Measurements from ENCODE around the gene PRKCG. TPM values are rescaled to one million over a fixed set of nuclear protein-coding genes. Genes with fewer than 3 reads are reported as not detected.

The PRKCG gene
- total RNA-seq, 1 experiment from 2014 or later, result 2.8 TPM

DNA sequence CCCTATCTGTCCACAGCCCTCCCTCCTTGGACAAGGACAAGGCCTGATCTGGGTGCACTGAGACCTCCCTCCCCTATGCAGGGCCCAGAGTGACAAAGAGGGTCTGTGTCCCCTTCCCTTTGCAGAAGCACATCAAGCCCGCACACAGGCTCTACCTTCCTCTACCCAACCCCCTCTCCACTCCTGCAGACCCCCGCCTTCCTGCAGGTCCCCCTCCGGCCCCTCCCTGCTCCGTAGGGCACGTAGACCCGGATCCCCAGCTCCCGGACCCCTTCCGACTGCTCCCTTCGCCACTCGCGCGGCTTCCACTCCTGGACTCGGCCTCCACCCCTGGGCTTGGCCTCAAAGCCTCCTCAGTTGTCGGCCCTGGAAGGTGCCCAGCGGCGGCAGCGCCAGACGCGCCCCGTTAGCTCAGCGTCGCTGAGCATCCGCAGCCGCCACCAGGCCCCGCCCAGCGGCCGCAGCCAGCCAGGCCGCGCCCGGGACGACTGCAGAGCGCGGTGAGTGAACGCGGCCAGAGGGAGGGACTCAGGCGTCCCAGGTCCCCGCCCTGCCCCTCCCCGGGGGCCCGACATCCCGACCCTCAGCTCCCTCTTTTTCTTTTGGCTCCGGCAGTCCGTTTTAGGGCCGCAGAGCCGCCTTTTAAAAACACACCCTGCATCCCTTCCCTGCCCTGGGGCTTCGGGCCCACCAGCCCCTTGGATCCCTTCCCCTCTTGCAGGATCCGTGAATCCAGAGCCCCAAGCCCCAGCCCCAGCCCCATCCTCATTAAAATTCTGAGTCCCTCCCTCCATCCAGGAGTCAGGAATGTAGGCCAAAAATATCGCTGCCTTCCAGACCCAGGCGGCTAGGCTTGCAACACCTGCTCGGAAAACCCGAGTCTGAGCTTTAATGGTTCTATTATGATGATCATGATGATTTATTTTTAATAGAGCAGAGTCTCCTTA, 15.8 kb upstream of the PRKCG start:
- no peaks in the 10 kb centered on the region for H4K20me1 ChIP-seq (ENCODE audit: insufficient read depth)
- peak; percentile 58 for ATAC-seq
- RAD21 ChIA-PET (ENCODE audit: low non-redundant PET in 1 of 2, low total read pairs in 2 of 2, uncharacterized antibody in 2 of 2, unreplicated experiment in 2 of 2), result interaction anchor here in 1 of 2 experiments (1.0 kb wide), 1 partner anchor 57 kb away, joined by 3 read pairs; no protein-coding TSS in a partner anchor
- TF ChIP-seq POLR2AphosphoS5 (IDR thresholded peaks at IDR 0.05; ENCODE audit: low read depth, low read length), result peak; percentile 71
- no peak for TF ChIP-seq CEBPB (IDR thresholded peaks at IDR 0.05; ENCODE audit: low read depth)
- no peak for TF ChIP-seq JUND (IDR thresholded peaks at IDR 0.05)
- peak; percentile 51 for TF ChIP-seq YY1 (IDR thresholded peaks at IDR 0.05; ENCODE audit: extremely low read depth, insufficient replicate concordance, low read depth, low read length)
- TF ChIP-seq, protein P1, sequence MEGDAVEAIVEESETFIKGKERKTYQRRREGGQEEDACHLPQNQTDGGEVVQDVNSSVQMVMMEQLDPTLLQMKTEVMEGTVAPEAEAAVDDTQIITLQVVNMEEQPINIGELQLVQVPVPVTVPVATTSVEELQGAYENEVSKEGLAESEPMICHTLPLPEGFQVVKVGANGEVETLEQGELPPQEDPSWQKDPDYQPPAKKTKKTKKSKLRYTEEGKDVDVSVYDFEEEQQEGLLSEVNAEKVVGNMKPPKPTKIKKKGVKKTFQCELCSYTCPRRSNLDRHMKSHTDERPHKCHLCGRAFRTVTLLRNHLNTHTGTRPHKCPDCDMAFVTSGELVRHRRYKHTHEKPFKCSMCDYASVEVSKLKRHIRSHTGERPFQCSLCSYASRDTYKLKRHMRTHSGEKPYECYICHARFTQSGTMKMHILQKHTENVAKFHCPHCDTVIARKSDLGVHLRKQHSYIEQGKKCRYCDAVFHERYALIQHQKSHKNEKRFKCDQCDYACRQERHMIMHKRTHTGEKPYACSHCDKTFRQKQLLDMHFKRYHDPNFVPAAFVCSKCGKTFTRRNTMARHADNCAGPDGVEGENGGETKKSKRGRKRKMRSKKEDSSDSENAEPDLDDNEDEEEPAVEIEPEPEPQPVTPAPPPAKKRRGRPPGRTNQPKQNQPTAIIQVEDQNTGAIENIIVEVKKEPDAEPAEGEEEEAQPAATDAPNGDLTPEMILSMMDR (IDR thresholded peaks at IDR 0.05 in 2 of 3, conservative IDR thresholded peaks at IDR 0.05 in 1 of 3; ENCODE audit: borderline replicate concordance in 1 of 3, insufficient read depth in 1 of 3, low read depth in 2 of 3, low read length in 2 of 3), result no peak
- TF ChIP-seq SRF (IDR thresholded peaks at IDR 0.05; ENCODE audit: low read depth), result no peak
- no peak for TF ChIP-seq SP1 (IDR thresholded peaks at IDR 0.05; ENCODE audit: low read depth)
- peak; percentile 63 for TF ChIP-seq SIN3A (IDR thresholded peaks at IDR 0.05; ENCODE audit: low read depth)
- TF ChIP-seq ZFX (IDR thresholded peaks at IDR 0.05), result peak; percentile 45
- TF ChIP-seq EGR1 (IDR thresholded peaks at IDR 0.05; ENCODE audit: low read depth), result no peak
- no peak for TF ChIP-seq ATF3 (IDR thresholded peaks at IDR 0.05)
- no peak for TF ChIP-seq REST (IDR thresholded peaks at IDR 0.05; ENCODE audit: low read depth)
- TF ChIP-seq POLR2A (IDR thresholded peaks at IDR 0.05; ENCODE audit: borderline replicate concordance, extremely low read depth, insufficient read depth, insufficient read length), result no peak
- no peak for TF ChIP-seq ZNF274 (IDR thresholded peaks at IDR 0.05; ENCODE audit: low read depth, low read length)
- no peak for TF ChIP-seq EZH2phosphoT487 (IDR thresholded peaks at IDR 0.05; ENCODE audit: borderline replicate concordance)
- TF ChIP-seq TCF7L2 (IDR thresholded peaks at IDR 0.05; ENCODE audit: borderline replicate concordance, extremely low read depth, insufficient read depth, insufficient read length), result peak; percentile 18
- TF ChIP-seq ZBTB33 (IDR thresholded peaks at IDR 0.05; ENCODE audit: extremely low read depth, insufficient replicate concordance, low read length), result no peak

More for the DNA sequence above, 15.8 kb upstream of the PRKCG start:
- H3K9ac ChIP-seq (ENCODE audit: low read length), result peak overlapping the region; percentile 95
- H3K27ac ChIP-seq (ENCODE audit: low read depth, low read length), result peak overlapping the region; percentile 77
- intact Hi-C loops (cut with micrococcal nuclease), result loop anchor here (5.0 kb wide), 1 partner anchor 116 kb away; no protein-coding TSS in a partner anchor
- H3K4me2 ChIP-seq (ENCODE audit: low read length), result peak overlapping the region; percentile 99
- H3K9me2 ChIP-seq (ENCODE audit: insufficient read depth), result no peaks in the 10 kb centered on the region
- peaks cover 26% of the 10 kb centered on the region for H3K79me2 ChIP-seq (ENCODE audit: insufficient read depth, low read length)
- H3K9me3 ChIP-seq (ENCODE audit: control insufficient read depth in 1 of 2, insufficient read depth in 1 of 2, low read depth in 1 of 2, low read length in 2 of 2), result no peaks in the 10 kb centered on the region
- H3K4me3 ChIP-seq (replicated peaks in 1 of 2; ENCODE audit: low read depth in 1 of 2, low read length in 2 of 2), result peak overlapping the region; percentile 75 to 78
- peaks cover 18 to 47% of the 10 kb centered on the region in 2 experiments for H3K4me1 ChIP-seq (ENCODE audit: control insufficient read depth in 1 of 2, insufficient read depth in 2 of 2, low read length in 2 of 2)
- no TSS peak for BruUV-seq (replicated peaks)
- H2AFZ ChIP-seq (ENCODE audit: low read depth, low read length, poor library complexity, severe bottlenecking), result no peak overlapping the region
- ChIA-PET POLR2A (interaction anchor here (0.9 to 3.1 kb wide), 6 partner anchors 10 to 271 kb away, joined by 3 to 17 read pairs (median 4); partner anchors contain the start of gene CNOT3), CTCF (interaction anchor here (0.6 to 3.8 kb wide), 6 partner anchors 22 to 158 kb away, joined by 3 to 21 read pairs (median 3); no protein-coding TSS in a partner anchor)
- peaks cover 2 to 5% of the 10 kb centered on the region in 2 experiments; a peak in 2 of 4 replicates for H3K36me3 ChIP-seq (ENCODE audit: control insufficient read depth in 1 of 2, insufficient read depth in 2 of 2, low read length in 2 of 2)
- peak; percentile 60 for DNase-seq (ENCODE audit: low read depth, low spot score)
- no peaks in the 10 kb centered on the region for H3K27me3 ChIP-seq (ENCODE audit: insufficient read depth, low read length)
